AG09319 (cell line): ENCODE measurements around the gene TRIAP1.
"Not testable (repeated sequence)": the region's sequence is repeated elsewhere in the genome, so short reads cannot be mapped to it uniquely, and the experiment has no call there.

Experiments used
- DNase-seq: peaks from one replicate; pipeline ENCODE4 v3.0.0-alpha.2; 2010; ENCODE audit warnings: low read depth; ENCODE audit errors: extremely low read depth
- TF ChIP-seq, protein P1 (sequence below): IDR thresholded peaks from 2 replicates; pipeline ENCODE4 v1.5.1; 2011; ENCODE audit warnings: low read depth, mild to moderate bottlenecking, inconsistent platforms, low read length, moderate library complexity

Gene TRIAP1

DNA sequence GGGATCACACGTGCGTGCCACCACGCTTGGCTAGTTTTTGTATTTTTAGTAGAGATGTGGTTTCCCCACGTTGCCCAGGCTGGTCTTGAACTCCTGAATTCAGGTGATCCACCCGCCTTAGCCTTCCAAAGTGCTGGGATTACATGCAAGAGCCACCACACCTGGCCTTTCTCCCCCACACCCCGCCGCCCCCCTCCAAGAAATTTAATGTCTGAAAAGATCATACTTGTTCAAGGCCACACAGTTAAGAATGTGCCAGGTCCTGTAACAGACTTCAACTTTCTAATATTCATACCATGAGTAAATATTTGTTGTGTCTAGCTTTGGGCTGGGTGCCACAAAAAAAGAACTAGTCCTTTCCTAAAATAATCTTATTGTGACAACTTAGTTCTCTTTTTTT is 9.1 kb upstream of the TRIAP1 start:
- TF ChIP-seq, protein P1, sequence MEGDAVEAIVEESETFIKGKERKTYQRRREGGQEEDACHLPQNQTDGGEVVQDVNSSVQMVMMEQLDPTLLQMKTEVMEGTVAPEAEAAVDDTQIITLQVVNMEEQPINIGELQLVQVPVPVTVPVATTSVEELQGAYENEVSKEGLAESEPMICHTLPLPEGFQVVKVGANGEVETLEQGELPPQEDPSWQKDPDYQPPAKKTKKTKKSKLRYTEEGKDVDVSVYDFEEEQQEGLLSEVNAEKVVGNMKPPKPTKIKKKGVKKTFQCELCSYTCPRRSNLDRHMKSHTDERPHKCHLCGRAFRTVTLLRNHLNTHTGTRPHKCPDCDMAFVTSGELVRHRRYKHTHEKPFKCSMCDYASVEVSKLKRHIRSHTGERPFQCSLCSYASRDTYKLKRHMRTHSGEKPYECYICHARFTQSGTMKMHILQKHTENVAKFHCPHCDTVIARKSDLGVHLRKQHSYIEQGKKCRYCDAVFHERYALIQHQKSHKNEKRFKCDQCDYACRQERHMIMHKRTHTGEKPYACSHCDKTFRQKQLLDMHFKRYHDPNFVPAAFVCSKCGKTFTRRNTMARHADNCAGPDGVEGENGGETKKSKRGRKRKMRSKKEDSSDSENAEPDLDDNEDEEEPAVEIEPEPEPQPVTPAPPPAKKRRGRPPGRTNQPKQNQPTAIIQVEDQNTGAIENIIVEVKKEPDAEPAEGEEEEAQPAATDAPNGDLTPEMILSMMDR, result no peak
- DNase-seq, result no peak

DNA sequence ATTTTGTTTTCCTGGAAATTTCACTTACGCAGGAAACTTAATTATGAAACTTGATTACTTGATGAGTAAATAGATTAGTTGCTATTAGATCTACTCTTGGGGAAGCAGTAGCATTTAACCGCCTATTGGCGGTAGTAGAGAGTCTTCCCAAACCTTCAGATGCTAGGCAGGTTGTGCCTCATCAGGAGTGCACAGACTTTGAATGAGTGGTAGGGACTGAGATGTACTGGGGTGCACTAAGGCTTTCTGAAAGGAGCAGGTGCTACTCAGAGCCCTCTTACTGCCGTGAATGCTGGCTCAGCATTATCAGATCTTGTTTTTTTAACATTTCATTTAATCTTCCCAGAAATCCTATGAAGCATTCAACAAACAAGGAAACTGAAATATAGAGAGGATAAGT is 7.8 kb upstream of the TRIAP1 start:
- TF ChIP-seq, protein P1, result peak; percentile 49
- DNase-seq, result no peak

DNA sequence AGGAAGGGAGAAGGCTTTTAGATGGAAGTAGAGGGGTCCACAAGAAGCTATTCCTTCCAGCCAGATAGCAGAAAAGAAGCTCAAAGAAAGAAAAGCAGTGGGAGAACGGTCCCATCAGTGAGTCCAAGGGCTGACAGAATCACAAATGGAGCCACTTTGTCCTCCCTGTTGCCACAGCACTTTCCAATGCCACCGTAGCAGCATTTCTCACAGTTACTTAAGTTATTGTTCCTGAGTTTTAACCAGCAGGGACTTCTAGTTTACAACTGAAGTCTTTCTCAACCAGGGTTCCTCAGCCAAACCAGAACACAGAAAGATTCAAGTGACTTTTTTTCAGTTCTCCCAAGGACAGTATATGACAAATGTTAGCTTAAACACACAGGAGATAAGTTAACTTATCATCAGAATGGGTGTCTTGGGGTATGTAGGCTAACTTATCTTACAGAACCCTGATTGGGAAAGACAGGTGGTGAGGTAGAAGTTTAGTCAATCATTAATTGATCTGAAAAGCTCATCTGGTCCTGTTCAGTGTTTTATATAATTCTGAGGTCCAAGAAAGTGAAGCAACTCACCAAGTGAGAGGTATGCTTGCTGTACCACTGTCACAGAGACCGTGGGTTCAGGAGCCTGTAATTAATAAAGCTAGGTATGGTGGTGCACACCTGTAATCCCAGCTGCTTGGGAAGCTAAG is 7.0 kb upstream of the TRIAP1 start:
- TF ChIP-seq, protein P1, result no peak
- DNase-seq, result no peak

DNA sequence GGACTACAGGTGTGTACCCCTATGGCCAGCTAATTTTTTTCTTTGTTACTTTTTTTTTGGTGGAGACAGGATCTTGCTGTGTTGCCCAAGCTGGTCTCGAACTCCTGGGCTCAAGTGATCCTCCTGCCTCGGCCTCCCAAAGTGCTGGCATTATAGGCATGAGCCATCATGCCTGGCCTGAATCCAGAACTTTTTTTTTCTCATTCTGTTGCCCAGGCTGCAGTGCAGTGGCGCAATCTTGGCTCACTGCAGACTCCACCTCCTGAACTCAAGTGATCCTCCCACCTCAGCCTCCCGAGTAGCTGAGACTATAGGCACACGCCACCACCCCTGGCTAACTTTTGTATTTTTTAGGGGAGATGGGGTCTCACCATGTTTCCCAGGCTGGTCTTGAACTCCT is 6.3 kb upstream of the TRIAP1 start:
- not testable (repeated sequence) for DNase-seq

DNA sequence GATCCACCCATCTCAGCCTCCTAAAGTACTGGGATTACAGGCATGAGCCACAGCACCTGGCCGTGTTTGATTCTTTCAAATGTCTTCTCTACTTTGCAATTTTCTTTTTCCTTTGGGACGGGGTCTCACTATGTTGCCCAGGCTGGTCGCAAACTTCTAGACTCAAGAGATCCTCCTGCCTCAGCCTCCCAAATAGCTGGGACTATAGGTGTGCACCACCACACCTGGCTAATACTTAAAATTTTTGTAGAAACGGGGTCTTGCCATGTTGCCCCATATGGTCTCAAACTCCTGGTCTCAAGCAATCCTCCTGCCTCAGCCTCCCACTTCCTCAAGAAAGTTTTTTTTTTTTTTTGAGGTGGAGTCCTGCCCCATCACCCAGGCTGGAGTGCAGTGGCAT is 1.8 kb upstream of the TRIAP1 start:
- no peak for DNase-seq
- TF ChIP-seq, protein P1, result no peak

DNA sequence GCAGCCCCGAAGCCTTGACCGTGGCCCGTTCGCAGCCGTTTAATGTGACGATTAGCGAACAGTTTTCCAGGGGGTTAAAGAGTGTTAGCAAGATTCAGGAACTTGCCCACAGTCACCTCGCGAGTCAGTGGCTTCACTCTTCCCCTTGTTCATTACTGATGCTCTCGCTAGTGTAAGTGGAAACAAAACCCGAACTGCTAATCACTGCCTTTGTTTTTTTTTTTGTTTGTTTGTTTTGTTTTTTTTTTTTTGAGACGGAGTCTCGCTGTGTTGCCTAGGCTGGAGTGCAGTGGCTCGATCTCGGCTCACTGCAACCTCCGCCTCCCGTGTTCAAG is 627 bp upstream of the TRIAP1 start:
- DNase-seq, result not testable (repeated sequence)

DNA sequence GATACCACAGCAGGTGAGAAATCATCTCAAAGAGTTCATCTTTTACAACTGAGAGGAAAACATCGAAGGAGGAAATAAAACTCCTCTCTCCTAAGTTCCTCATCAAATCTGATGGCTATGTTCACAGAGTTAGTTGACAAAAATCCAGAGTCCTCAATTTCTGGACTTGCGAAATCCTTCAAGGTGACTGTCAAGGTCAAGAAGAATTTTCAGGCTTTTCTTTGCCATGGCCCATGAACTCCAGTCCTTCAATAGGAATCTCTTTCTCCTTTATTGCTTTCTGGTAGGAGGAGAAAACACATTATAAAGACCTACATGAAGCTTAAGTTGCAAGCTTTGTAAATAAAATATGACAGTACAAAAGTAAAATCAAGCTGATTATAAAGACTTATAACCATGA is 1.5 kb downstream of the TRIAP1 start:
- TF ChIP-seq, protein P1, result no peak
- DNase-seq, result no peak

DNA sequence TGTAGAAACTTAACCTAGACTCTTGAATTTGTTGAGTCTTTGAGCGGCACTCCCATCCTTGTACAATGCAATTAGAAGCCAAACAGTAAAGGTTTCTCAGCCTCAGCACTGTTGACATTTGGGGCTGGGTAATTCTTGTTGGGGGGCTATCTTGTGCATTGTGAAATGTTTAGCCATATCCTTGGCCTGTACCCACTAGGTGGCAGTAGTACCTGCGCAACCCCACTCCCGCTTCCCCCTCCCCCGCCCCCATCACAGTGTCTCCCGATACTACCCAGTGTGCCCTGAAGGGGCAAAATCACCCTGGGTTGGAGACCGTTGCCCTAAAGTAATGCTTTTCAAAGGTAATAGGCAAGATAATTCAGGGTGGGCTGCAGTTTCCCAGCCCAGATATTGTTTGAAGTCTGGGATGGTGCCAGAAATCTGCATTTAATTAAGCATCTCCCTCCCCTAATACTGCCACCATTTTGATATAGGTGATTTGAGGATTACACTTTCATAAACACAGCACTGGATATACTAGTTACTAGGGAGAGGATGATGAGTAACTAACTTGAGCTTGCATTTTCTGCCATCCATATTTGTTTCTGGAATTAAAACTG is 6.4 kb downstream of the TRIAP1 start:
- DNase-seq, result no peak
- TF ChIP-seq, protein P1, result peak; percentile 38
